GM23248 (cell line): ENCODE data around the gene RALBP1.

ENCODE experiments used
- EZH2 ChIP-seq: fragments of 200-600 bp; sonication (generic); IDR thresholded peaks from 2 replicates; pipeline ENCODE4 v1.6.1; 2018; ENCODE audit warnings: antibody characterized with exemption, mild to moderate bottlenecking; ENCODE audit not compliant: insufficient read depth, poor library complexity, severe bottlenecking
- EZH2phosphoT487 ChIP-seq: fragments of 200-600 bp; sonication (generic); IDR thresholded peaks from 2 replicates; pipeline ENCODE4 v1.6.1; 2018; ENCODE audit warnings: antibody characterized with exemption, moderate library complexity, mild to moderate bottlenecking, low read depth; ENCODE audit not compliant: insufficient read depth

GRCh38 chr18:9466846-9467245, 8.5 kb upstream of the RALBP1 start:
- TF ChIP-seq EZH2 (no peak), EZH2phosphoT487 (no peak)
